Activated T-helper 17 cell treated with anti-CD3 and anti-CD28 coated beads, Interleukin-2, amount 50 U/mL, for 72 hours (primary cell): ENCODE measurements around the gene ZMYND8. TPM values are rescaled to one million over a fixed set of nuclear protein-coding genes. Genes with fewer than 3 reads are reported as not detected.

Source experiments
- ATAC-seq: fragments of 150-1000 bp; cut with Tn5 transposase; replicated peaks from 2 replicates; pipeline ENCODE4 v1.10.0; 2021; ENCODE audit warnings: mild to moderate bottlenecking, moderate library complexity
- H3K27ac Mint-ChIP-seq: one replicate; pipeline ENCODE4 v1.8.0; 2022; ENCODE audit warnings: mixed read lengths
- H3K27me3 Mint-ChIP-seq: one replicate; pipeline ENCODE4 v1.8.0; 2022; ENCODE audit warnings: mixed read lengths
- H3K36me3 Mint-ChIP-seq: one replicate; pipeline ENCODE4 v1.8.0; 2022; ENCODE audit warnings: low read depth, mild to moderate bottlenecking, mixed read lengths
- H3K4me1 Mint-ChIP-seq: one replicate; pipeline ENCODE4 v1.8.0; 2022; ENCODE audit warnings: mixed read lengths
- H3K4me3 Mint-ChIP-seq: one replicate; pipeline ENCODE4 v1.8.0; 2022; ENCODE audit warnings: mild to moderate bottlenecking, mixed read lengths
- H3K9me3 Mint-ChIP-seq: one replicate; pipeline ENCODE4 v1.8.0; 2022; ENCODE audit warnings: mixed read lengths
- total RNA-seq, 2 donors: library from RNA; stranded (reverse); gene quantifications; one replicate each; pipeline ENCODE4 v1.2.3, GENCODE V29; 2022

The ZMYND8 gene
- total RNA-seq, 2 donors from 2014 or later, result 35.3 to 39.4 TPM

GRCh38 chr20:47161411-47161810 lies 195.1 kb downstream of the ZMYND8 start:
- H3K36me3 Mint-ChIP-seq, result no peaks in the 10 kb centered on the region
- H3K27me3 Mint-ChIP-seq, result peaks cover 3% of the 10 kb centered on the region
- H3K4me1 Mint-ChIP-seq, result no peaks in the 10 kb centered on the region
- ATAC-seq, result no peak
- H3K27ac Mint-ChIP-seq, result no peak overlapping the region
- no peak overlapping the region for H3K4me3 Mint-ChIP-seq
- no peaks in the 10 kb centered on the region for H3K9me3 Mint-ChIP-seq

- Mint-ChIP-seq H3K9me3 (no peaks in the 10 kb centered on the region), H3K36me3 (no peaks in the 10 kb centered on the region), H3K27ac (no peak overlapping the region), H3K4me3 (no peak overlapping the region), H3K27me3 (peaks cover 3% of the 10 kb centered on the region), H3K4me1 (no peaks in the 10 kb centered on the region)
- ATAC-seq, result no peak
These were observed 195.5 kb downstream of the ZMYND8 start for GRCh38 chr20:47160992-47161391.

GRCh38 chr20:47160240-47160639 lies 196.3 kb downstream of the ZMYND8 start:
- H3K36me3 Mint-ChIP-seq, result no peaks in the 10 kb centered on the region

More at GRCh38 chr20:47160240-47160639, 196.3 kb downstream of the ZMYND8 start:
- ATAC-seq, result no peak
- H3K4me3 Mint-ChIP-seq, result no peak overlapping the region
- no peaks in the 10 kb centered on the region for H3K4me1 Mint-ChIP-seq
- H3K9me3 Mint-ChIP-seq, result no peaks in the 10 kb centered on the region
- H3K27me3 Mint-ChIP-seq, result peaks cover 3% of the 10 kb centered on the region
- H3K27ac Mint-ChIP-seq, result no peak overlapping the region

Other genes starting within 250 kb of the ZMYND8 start
- 10 to 100 TPM; 55.4 to 64.2 TPM for gene NCOA3, start 145.2 kb upstream of the ZMYND8 start, total RNA-seq